ENCODE measurements around the gene COASY.
A peak's percentile ranks its signal among the peaks of the same experiment; 100 is the strongest.
"Not testable (repeated sequence)": the region's sequence is repeated elsewhere in the genome, so short reads cannot be mapped to it uniquely, and the experiment has no call there.

COASY gene

DNA sequence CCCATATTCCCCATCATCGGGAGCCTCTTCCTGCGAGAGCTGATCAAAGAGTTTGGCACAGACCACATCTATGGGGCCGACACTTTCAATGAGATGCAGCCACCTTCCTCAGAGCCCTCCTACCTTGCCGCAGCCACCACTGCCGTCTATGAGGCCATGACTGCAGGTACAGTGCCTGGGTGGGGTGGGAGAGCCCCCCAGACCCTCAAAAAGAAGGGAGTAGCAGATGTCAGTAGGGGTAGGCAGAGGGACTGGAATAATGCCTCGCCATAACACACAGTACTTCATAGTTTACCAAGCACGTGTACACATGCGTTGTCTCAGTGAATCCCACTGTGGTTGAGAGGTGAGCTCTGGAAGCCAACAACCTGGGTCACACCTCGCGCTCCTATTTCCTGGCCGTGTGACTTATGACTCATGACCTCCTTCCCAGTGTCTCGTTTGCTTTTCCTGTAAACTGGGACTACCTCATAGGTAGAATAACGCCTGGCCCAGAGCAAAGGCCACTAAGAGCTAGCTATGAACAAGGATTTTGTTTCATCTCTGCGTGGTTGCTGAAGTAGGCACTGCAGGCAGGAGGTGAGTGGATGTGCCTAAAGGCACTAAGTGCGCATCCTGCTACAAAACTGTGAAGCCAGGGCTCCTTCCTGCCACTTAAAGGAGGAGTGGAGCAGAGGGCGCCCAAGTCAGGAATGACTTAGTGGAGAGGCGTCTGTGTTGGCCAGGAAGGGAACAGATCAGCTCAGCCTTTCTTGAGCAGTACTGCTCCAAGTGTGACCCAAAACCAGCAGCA, 20.7 kb upstream of the COASY start:
- Mint-ChIP-seq H3K27ac (peak overlapping the region; percentile 62), H3K4me1 (peaks cover 31% of the 10 kb centered on the region), H3K4me3 (peak overlapping the region; percentile 62), H3K9me3 (no peaks in the 10 kb centered on the region), H3K27me3 (no peaks in the 10 kb centered on the region), H3K36me3 (peaks cover 3% of the 10 kb centered on the region)

DNA sequence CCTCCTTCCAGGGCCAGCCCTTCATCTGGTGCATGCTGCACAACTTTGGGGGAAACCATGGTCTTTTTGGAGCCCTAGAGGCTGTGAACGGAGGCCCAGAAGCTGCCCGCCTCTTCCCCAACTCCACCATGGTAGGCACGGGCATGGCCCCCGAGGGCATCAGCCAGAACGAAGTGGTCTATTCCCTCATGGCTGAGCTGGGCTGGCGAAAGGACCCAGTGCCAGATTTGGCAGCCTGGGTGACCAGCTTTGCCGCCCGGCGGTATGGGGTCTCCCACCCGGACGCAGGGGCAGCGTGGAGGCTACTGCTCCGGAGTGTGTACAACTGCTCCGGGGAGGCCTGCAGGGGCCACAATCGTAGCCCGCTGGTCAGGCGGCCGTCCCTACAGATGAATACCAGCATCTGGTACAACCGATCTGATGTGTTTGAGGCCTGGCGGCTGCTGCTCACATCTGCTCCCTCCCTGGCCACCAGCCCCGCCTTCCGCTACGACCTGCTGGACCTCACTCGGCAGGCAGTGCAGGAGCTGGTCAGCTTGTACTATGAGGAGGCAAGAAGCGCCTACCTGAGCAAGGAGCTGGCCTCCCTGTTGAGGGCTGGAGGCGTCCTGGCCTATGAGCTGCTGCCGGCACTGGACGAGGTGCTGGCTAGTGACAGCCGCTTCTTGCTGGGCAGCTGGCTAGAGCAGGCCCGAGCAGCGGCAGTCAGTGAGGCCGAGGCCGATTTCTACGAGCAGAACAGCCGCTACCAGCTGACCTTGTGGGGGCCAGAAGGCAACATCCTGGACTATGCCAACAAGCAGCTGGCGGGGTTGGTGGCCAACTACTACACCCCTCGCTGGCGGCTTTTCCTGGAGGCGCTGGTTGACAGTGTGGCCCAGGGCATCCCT, 18.5 kb upstream of the COASY start:
- no peak overlapping the region for H3K27ac Mint-ChIP-seq
- no peaks in the 10 kb centered on the region for H3K9me3 Mint-ChIP-seq
- no peaks in the 10 kb centered on the region for H3K27me3 Mint-ChIP-seq
- H3K4me3 Mint-ChIP-seq: no peak overlapping the region
- peaks cover 18% of the 10 kb centered on the region for H3K4me1 Mint-ChIP-seq
- peaks cover 3% of the 10 kb centered on the region for H3K36me3 Mint-ChIP-seq

DNA sequence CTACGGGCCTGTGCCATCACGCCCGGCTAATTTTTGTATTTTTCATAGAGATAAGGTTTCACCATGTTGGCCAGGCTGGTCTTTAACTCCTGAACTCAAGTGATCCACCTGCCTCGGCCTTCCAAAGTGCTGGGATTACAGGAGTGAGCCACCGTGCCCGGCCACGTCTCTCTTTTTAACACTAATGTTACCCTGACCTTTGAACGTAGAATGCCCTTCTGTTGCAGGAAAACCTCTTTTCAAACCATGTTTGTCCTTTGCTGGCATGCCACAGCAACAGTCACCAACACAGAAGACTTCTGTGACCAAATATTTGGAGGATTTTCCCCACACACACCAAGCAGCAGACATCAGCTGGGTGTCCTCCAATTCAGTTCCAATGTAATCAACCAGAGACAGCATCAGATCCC, 17.1 kb upstream of the COASY start:
- no peak overlapping the region for H3K4me3 Mint-ChIP-seq
- H3K27ac Mint-ChIP-seq: no peak overlapping the region

DNA sequence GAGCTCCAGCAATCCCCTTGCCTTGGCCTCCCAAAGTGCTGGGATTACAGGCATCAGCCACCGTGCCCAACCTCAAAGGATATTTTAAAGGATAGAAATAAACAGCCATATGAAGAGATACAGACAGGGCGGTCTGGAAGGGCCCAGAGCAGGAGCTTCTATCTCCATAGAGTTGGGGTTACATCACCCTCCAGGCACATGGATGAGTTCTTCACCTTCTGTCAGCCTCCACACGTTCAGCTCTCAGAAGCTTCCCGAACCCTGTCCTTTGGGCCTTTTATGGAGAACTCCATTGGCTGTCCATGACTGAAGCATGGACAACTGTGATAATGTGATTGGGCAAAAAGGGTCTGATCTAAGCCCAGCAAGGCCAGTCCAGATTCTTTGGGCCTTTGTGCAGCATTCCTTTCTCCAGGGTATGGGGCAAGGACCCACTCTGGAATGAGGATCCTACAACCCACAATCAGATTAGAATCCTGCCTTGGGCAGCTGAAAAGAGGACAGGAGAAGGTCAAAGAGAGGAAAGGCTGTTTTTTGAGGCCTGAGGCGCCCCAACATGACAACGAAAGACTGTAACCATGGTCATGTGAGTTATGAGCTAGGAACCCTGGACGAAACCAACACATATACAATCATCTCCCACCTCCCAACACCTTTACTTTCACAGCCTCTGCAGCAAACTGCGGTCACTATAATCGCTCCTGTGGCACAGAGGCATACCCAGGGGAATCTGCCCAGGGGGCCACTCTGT, 16.0 kb upstream of the COASY start:
- H3K4me1 Mint-ChIP-seq: peaks cover 15% of the 10 kb centered on the region
- not testable (repeated sequence) for H3K27ac Mint-ChIP-seq, H3K36me3 Mint-ChIP-seq, H3K9me3 Mint-ChIP-seq, H3K4me3 Mint-ChIP-seq, H3K27me3 Mint-ChIP-seq

More for the DNA sequence above, 17.1 kb upstream of the COASY start:
- Mint-ChIP-seq H3K9me3 (no peaks in the 10 kb centered on the region), H3K27me3 (no peaks in the 10 kb centered on the region), H3K4me1 (peaks cover 18% of the 10 kb centered on the region), H3K36me3 (no peaks in the 10 kb centered on the region)

DNA sequence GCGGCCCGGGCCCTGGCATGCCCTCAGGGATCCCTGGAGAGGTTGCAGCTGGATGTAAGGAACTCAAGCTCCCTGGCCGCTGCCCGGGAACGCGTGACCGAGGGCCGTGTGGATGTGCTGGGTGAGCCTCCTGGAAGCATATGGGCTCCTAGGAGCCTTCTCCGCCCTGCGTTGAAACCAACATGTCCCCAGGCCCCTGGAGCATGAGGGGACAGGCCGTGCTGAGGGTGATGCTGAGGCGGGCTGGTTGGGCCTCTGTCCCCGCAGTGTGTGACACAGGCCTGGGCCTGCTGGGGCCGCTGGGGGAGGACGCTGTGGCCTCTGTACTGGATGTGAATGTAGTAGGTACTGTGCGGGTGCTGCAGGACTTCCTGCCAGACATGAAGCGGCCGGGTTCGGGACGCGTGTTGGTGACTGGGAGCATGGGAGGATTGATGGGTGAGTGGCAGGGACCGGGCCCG, 14.9 kb upstream of the COASY start:
- no peak overlapping the region for H3K4me3 Mint-ChIP-seq
- H3K4me1 Mint-ChIP-seq: peaks cover 9% of the 10 kb centered on the region
- H3K27me3 Mint-ChIP-seq: no peaks in the 10 kb centered on the region
- H3K27ac Mint-ChIP-seq: no peak overlapping the region
- no peaks in the 10 kb centered on the region for H3K9me3 Mint-ChIP-seq
- H3K36me3 Mint-ChIP-seq: no peaks in the 10 kb centered on the region

DNA sequence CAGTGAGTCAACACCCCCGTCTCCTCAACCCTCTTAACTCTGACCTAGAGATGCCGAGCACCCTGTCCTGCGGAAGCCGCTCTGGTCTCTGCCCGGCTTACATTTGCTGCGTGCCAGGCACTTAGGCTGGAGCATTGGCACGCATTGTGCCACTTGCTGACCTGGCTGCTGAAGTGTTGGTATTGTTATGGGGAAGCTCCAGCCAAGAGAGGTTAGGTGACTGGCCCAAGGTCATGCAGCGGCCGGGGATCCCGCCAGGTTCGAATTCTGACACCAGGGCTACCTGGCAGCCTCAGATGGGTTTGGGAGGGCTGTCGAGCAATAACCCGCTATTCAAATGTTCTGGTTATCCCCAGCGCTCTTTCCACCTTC, 14.3 kb upstream of the COASY start:
- Mint-ChIP-seq H3K4me1 (peaks cover 9% of the 10 kb centered on the region), H3K36me3 (no peaks in the 10 kb centered on the region), H3K27me3 (no peaks in the 10 kb centered on the region), H3K27ac (no peak overlapping the region), H3K4me3 (no peak overlapping the region), H3K9me3 (no peaks in the 10 kb centered on the region)

DNA sequence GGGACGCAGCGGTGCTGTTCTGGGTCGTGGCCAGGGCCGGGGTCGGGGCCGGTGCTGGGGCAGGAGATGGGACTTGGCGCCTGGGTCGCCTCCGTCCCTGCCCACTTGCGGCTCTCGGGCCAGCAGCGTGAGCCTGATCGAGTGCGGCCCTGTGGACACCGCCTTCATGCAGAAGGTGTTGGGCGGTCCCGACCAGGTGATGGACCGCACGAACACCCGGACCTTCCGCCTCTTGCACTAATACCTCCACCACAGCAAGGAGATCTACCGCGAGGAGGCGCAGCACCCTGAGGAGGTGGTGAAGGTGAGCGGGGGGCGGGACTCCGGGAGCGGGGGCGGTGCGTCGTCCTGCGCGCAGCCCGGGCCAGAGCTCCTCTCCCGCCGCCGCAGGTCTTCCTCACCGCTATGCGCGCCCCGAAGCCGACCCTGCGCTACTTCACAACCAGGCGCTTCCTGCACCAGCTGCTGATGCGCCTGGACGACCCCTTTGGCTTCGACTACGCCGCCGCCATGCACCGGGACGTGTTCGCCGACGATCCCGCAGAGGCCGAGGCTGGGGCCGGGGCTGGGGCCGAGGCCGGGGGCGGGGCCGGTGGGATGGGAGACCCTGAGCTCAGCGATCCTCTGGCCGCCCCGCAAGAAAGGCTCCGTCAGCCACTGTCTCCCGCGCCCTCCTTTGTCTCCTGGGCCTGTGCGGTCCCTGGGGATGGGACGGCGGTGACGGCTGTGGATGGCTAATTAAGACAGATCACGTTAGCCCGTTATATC, 13.7 kb upstream of the COASY start:
- peak overlapping the region; percentile 52 for H3K4me3 Mint-ChIP-seq
- H3K36me3 Mint-ChIP-seq: no peaks in the 10 kb centered on the region
- H3K4me1 Mint-ChIP-seq: peaks cover 9% of the 10 kb centered on the region
- H3K9me3 Mint-ChIP-seq: no peaks in the 10 kb centered on the region
- no peaks in the 10 kb centered on the region for H3K27me3 Mint-ChIP-seq
- H3K27ac Mint-ChIP-seq: no peak overlapping the region

DNA sequence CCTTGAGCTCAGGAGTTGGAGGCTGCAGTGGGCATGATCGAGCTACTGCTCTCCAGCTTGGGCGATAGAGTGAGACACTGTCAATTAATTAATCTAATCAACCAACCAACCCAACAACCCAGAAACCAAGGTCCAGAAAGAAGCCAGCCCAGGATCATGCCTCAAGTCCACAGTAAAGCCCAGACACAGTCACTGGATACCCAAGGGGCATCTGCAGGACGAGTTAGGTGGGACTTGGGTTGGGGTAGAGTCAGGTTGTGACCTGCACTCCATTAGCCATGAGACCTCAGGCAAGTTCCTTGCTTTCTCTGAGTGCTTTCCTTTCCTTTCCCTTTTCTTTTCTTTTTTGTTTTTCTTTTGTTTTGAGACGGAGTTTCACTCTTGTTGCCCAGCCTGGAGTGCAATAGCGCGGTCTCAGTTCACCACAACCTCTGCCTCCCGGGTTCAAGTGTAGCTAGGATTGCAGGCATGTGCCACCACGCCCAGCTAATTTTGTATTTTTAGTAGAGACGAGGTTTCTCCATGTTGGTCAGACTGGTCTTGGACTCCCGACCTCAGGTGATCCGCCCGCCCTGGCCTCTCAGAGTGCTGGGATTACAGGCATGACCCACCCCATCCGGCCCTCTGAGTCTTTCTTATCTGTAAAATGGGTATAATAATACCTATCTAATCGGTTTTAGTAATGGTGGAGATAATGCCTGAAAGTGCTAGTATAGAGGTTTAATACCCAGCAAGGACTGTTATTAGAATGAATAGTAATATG, 12.8 kb upstream of the COASY start:
- H3K4me1 Mint-ChIP-seq: peaks cover 9% of the 10 kb centered on the region
- no peaks in the 10 kb centered on the region for H3K9me3 Mint-ChIP-seq
- no peaks in the 10 kb centered on the region for H3K36me3 Mint-ChIP-seq
- no peaks in the 10 kb centered on the region for H3K27me3 Mint-ChIP-seq
- H3K4me3 Mint-ChIP-seq: peak overlapping the region; percentile 49
- no peak overlapping the region for H3K27ac Mint-ChIP-seq

DNA sequence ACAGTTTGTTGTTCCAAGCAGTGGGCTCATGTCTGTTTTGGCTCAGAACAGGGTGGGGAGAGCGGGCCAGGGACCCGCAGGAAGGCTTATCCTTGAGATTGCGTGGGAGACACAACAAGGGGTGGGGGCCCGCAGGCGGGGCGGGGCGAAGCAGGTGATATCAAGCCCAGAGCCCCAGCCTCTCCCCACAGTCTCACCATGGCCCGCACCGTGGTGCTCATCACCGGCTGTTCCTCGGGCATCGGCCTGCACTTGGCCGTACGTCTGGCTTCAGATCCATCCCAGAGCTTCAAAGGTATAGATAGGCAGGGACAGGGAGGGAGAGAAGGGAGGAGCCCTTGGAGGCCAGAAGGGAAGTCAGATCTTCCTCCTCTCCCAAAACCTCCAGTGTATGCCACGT, 9.2 kb upstream of the COASY start, which contains the start of gene HSD17B1:
TSS of gene HSD17B1 (plus strand) at position 188 of the 400 bp plus-strand sequence. CDS start at position 199, 11 bp downstream.
- not testable (repeated sequence) for H3K27me3 Mint-ChIP-seq, H3K9me3 Mint-ChIP-seq, H3K36me3 Mint-ChIP-seq
- Mint-ChIP-seq H3K27ac (peak within 1 kb of the TSS; percentile 70), H3K4me3 (peak within 1 kb of the TSS; percentile 89), H3K4me1 (peaks cover 24% of the 10 kb centered on the region)

DNA sequence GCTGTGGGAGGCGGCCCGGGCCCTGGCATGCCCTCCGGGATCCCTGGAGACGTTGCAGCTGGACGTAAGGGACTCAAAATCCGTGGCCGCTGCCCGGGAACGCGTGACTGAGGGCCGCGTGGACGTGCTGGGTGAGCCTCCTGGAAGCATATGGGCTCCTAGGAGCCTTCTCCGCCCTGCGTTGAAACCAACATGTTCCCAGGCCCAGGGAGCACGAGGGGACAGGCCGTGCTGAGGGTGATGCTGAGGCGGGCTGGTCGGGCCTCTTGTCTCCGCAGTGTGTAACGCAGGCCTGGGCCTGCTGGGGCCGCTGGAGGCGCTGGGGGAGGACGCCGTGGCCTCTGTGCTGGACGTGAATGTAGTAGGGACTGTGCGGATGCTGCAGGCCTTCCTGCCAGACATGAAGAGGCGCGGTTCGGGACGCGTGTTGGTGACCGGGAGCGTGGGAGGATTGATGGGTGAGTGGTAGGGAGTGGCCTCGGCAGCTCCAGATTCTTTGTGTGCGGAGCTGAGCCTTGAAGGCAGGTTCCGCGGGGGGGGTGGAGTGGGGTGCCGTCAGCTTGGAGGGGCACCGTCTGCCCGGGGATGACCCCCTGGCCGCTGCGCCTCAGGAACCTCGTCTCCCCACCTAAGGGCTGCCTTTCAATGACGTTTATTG, 8.7 kb upstream of the COASY start:
- H3K4me1 Mint-ChIP-seq: peaks cover 24% of the 10 kb centered on the region
- H3K36me3 Mint-ChIP-seq: no peaks in the 10 kb centered on the region
- no peaks in the 10 kb centered on the region for H3K27me3 Mint-ChIP-seq
- H3K9me3 Mint-ChIP-seq: no peaks in the 10 kb centered on the region
- peak overlapping the region; percentile 89 for H3K4me3 Mint-ChIP-seq
- H3K27ac Mint-ChIP-seq: peak overlapping the region; percentile 70

DNA sequence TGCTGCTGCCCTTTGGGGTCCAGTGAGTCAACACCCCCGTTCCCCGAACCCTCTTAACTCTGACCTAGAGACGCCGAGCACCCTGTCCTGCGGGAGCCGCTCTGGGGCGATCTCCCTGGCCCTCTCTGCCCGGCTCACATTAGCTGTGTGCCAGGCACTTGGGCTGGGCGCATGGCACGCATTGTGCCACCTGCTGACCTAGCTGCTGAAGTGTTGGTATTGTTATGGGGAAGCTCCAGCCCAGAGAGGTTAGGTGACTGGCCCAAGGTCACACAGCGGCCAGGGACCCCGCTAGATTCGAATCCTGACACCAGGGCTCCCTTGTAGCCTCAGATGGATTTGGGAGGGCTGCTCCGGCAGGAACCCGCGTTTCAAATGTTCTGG, 8.1 kb upstream of the COASY start:
- peaks cover 24% of the 10 kb centered on the region for H3K4me1 Mint-ChIP-seq
- H3K36me3 Mint-ChIP-seq: no peaks in the 10 kb centered on the region
- no peaks in the 10 kb centered on the region for H3K27me3 Mint-ChIP-seq
- H3K27ac Mint-ChIP-seq: peak overlapping the region; percentile 79
- peak overlapping the region; percentile 89 for H3K4me3 Mint-ChIP-seq
- H3K9me3 Mint-ChIP-seq: no peaks in the 10 kb centered on the region

DNA sequence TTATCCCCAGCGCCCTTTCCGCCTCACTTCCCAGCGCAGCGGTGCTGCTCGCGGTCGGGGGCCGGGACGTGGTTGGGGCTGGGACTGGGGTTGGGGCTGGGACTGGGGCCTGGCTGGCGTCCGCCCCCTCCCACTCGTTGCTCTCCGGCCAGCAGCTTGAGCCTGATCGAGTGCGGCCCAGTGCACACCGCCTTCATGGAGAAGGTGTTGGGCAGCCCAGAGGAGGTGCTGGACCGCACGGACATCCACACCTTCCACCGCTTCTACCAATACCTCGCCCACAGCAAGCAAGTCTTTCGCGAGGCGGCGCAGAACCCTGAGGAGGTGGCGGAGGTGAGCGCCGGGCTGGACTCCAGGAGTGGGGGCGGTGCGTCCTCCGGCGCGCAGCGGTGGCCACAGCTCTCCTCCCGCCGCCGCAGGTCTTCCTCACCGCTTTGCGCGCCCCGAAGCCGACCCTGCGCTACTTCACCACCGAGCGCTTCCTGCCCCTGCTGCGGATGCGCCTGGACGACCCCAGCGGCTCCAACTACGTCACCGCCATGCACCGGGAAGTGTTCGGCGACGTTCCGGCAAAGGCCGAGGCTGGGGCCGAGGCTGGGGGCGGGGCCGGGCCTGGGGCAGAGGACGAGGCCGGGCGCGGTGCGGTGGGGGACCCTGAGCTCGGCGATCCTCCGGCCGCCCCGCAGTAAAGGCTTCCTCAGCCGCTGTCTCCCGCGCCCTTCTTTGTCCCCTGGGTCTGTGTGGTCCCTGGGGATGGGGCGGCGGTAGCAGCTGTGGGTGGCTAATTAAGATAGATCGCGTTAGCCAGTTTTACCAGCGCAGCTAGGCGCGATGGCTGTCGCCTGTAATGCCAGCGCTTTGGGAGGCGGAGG, 7.5 kb upstream of the COASY start:
- H3K27ac Mint-ChIP-seq: peak overlapping the region; percentile 79
- no peaks in the 10 kb centered on the region for H3K27me3 Mint-ChIP-seq
- H3K4me1 Mint-ChIP-seq: peaks cover 20% of the 10 kb centered on the region
- H3K36me3 Mint-ChIP-seq: no peaks in the 10 kb centered on the region
- peak overlapping the region; percentile 89 for H3K4me3 Mint-ChIP-seq
- no peaks in the 10 kb centered on the region for H3K9me3 Mint-ChIP-seq

DNA sequence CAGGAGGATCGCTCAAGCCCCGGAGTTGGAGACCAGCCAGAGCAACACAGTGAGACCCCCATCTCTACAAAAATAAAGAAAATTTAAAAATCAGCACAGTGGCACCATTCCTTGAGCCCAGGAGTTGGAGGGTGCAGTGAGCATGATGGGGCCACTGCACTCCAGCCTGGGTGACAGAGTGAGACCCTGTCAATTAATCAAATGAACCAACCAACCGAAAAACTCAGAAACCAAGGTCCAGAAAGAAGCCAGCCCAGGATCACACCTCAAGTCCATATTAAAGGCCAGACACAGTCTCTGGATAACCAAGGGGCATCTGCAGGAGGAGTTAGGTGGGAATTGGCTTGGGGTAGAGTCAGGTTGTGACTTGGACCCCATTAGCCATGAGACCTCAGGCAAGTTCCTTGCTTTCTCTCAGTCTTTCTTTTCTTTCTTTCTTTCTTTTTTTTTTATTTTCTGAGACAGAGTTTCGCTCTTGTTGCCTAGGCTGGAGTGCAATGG, 6.8 kb upstream of the COASY start:
- peaks cover 20% of the 10 kb centered on the region for H3K4me1 Mint-ChIP-seq
- H3K36me3 Mint-ChIP-seq: no peaks in the 10 kb centered on the region
- peak overlapping the region; percentile 72 for H3K27ac Mint-ChIP-seq
- H3K27me3 Mint-ChIP-seq: no peaks in the 10 kb centered on the region
- H3K9me3 Mint-ChIP-seq: no peaks in the 10 kb centered on the region
- peak overlapping the region; percentile 89 for H3K4me3 Mint-ChIP-seq
